Fibroblast of gingiva (primary cell): ENCODE measurements around the gene ZDHHC11B.

ENCODE experiments used
- DNase-seq: peaks from one replicate; pipeline ENCODE4 v3.0.0-alpha.2; 2011; ENCODE audit warnings: low read depth

The ZDHHC11B gene

DNA sequence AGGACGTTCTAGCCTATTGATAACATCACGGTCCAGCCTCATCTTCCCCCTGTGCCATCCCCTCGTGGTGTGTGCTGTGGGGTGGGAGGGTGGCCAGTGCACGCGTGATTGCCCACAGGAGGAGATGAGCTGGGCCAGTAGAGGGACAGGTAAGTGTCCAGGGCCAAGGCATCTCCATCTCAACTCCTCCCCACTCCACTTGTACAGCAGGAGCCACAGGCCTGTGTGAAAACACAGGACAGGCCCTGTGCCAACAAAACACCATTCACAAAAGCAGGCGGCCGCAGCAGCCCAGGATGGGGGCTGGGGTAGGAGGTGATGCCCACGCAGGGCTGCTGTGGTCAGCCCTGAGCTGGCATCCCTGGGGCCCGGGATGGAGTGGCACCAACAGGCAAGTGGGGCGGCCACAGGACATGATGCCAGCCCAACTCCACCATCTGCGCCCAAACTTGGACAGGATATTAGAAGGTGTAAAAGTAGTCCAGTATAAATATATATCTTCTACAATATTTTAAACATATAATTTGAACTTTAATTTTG is 124.0 kb downstream of the ZDHHC11B start:
- DNase-seq: no peak
